Stromal cell of bone marrow (primary cell): ENCODE measurements around the gene ARHGDIB.

Experiments used
- DNase-seq: peaks from one replicate; pipeline ENCODE4 v3.0.0-alpha.2; 2012; ENCODE audit warnings: low read depth

Gene ARHGDIB

GRCh38 chr12:14930299-14930698 lies 31.1 kb downstream of the ARHGDIB start:
- DNase-seq: no peak

- no peak for DNase-seq
These were observed 32.5 kb downstream of the ARHGDIB start for GRCh38 chr12:14928931-14929330.

GRCh38 chr12:14927267-14927666 lies 34.1 kb downstream of the ARHGDIB start:
- DNase-seq: no peak

GRCh38 chr12:14924541-14924940 lies 36.9 kb downstream of the ARHGDIB start:
- DNase-seq: no peak

GRCh38 chr12:14923944-14924343 lies 37.5 kb downstream of the ARHGDIB start:
- DNase-seq: no peak

GRCh38 chr12:14921218-14921617 lies 40.2 kb downstream of the ARHGDIB start:
- no peak for DNase-seq

GRCh38 chr12:14920475-14921126 lies 40.8 kb downstream of the ARHGDIB start:
- DNase-seq: no peak

GRCh38 chr12:14919455-14919854 lies 41.9 kb downstream of the ARHGDIB start:
- DNase-seq: no peak

GRCh38 chr12:14915736-14916135 lies 45.7 kb downstream of the ARHGDIB start:
- DNase-seq: no peak

GRCh38 chr12:14913381-14913781 lies 48.0 kb downstream of the ARHGDIB start:
- DNase-seq: no peak

GRCh38 chr12:14911131-14911530 lies 50.3 kb downstream of the ARHGDIB start:
- DNase-seq: no peak

GRCh38 chr12:14910090-14910915 lies 51.1 kb downstream of the ARHGDIB start:
- no peak for DNase-seq

- no peak for DNase-seq
These were observed 53.4 kb downstream of the ARHGDIB start for GRCh38 chr12:14907953-14908352.

GRCh38 chr12:14906114-14906513 lies 55.3 kb downstream of the ARHGDIB start:
- no peak for DNase-seq

GRCh38 chr12:14905269-14906004 lies 56.0 kb downstream of the ARHGDIB start:
- DNase-seq: no peak

GRCh38 chr12:14904854-14905253 lies 56.5 kb downstream of the ARHGDIB start:
- no peak for DNase-seq

GRCh38 chr12:14903386-14904098 lies 57.9 kb downstream of the ARHGDIB start:
- no peak for DNase-seq

- DNase-seq: no peak
These were observed 58.9 kb downstream of the ARHGDIB start for GRCh38 chr12:14902465-14902864.

- no peak for DNase-seq
These were observed 60.2 kb downstream of the ARHGDIB start for GRCh38 chr12:14901228-14901562.

GRCh38 chr12:14900521-14901227 lies 60.7 kb downstream of the ARHGDIB start:
- no peak for DNase-seq

- DNase-seq: no peak
These were observed 64.8 kb downstream of the ARHGDIB start for GRCh38 chr12:14896521-14897169.
